GM19043 (cell line): ENCODE data around the gene KHDRBS2.

Source experiments
- ATAC-seq: cut with Tn5 transposase; IDR thresholded peaks from one replicate; pipeline ENCODE4 v1.9.1; 2021; ENCODE audit warnings: low read depth; ENCODE audit not compliant: unreplicated experiment

KHDRBS2 gene

GRCh38 chr6:62285612-62286469 is at the start of gene KHDRBS2:
TSS of gene KHDRBS2 (minus strand) at chr6:62286225.
- peak; percentile 100 for ATAC-seq

- ATAC-seq = no peak
Measured at GRCh38 chr6:62328607-62329006, 42.6 kb upstream of the KHDRBS2 start.

GRCh38 chr6:62324834-62325233 is 38.8 kb upstream of the KHDRBS2 start:
- ATAC-seq = no peak

GRCh38 chr6:62323818-62324431 is 37.9 kb upstream of the KHDRBS2 start:
- ATAC-seq = no peak

- ATAC-seq = peak; percentile 84
Measured at GRCh38 chr6:62298745-62299392, 12.8 kb upstream of the KHDRBS2 start.

- ATAC-seq = no peak
Measured at GRCh38 chr6:62296541-62296940, 10.5 kb upstream of the KHDRBS2 start.

GRCh38 chr6:62288974-62289373 is 2.9 kb upstream of the KHDRBS2 start:
- ATAC-seq = no peak

GRCh38 chr6:62288562-62288961 is 2.5 kb upstream of the KHDRBS2 start:
- no peak for ATAC-seq

- ATAC-seq = no peak
Measured at GRCh38 chr6:62286470-62286843, 432 bp upstream of the KHDRBS2 start.

- ATAC-seq = no peak
Measured at GRCh38 chr6:62284725-62285124, 1.3 kb downstream of the KHDRBS2 start.

- ATAC-seq = no peak
Measured at GRCh38 chr6:62283796-62284411, 2.1 kb downstream of the KHDRBS2 start.

- ATAC-seq = no peak
Measured at GRCh38 chr6:62283365-62283764, 2.7 kb downstream of the KHDRBS2 start.

GRCh38 chr6:62280099-62280498 is 5.9 kb downstream of the KHDRBS2 start:
- no peak for ATAC-seq

- ATAC-seq = no peak
Measured at GRCh38 chr6:62272114-62272513, 13.9 kb downstream of the KHDRBS2 start.

GRCh38 chr6:62265906-62266525 is 20.0 kb downstream of the KHDRBS2 start:
- no peak for ATAC-seq

GRCh38 chr6:62262283-62262682 is 23.7 kb downstream of the KHDRBS2 start:
- no peak for ATAC-seq

GRCh38 chr6:62246087-62246486 is 39.9 kb downstream of the KHDRBS2 start:
- no peak for ATAC-seq

- no peak for ATAC-seq
Measured at GRCh38 chr6:62236784-62237183, 49.2 kb downstream of the KHDRBS2 start.

- ATAC-seq = no peak
Measured at GRCh38 chr6:62229231-62229630, 56.8 kb downstream of the KHDRBS2 start.

- no peak for ATAC-seq
Measured at GRCh38 chr6:62217866-62218265, 68.2 kb downstream of the KHDRBS2 start.

- no peak for ATAC-seq
Measured at GRCh38 chr6:62202078-62202477, 83.9 kb downstream of the KHDRBS2 start.
